GM21447 (cell line): Measurements from ENCODE around the gene NNAT.

Experiments used
- ATAC-seq: cut with Tn5 transposase; IDR thresholded peaks from one replicate; pipeline ENCODE4 v1.9.1; 2021; ENCODE audit not compliant: unreplicated experiment

The NNAT gene

DNA sequence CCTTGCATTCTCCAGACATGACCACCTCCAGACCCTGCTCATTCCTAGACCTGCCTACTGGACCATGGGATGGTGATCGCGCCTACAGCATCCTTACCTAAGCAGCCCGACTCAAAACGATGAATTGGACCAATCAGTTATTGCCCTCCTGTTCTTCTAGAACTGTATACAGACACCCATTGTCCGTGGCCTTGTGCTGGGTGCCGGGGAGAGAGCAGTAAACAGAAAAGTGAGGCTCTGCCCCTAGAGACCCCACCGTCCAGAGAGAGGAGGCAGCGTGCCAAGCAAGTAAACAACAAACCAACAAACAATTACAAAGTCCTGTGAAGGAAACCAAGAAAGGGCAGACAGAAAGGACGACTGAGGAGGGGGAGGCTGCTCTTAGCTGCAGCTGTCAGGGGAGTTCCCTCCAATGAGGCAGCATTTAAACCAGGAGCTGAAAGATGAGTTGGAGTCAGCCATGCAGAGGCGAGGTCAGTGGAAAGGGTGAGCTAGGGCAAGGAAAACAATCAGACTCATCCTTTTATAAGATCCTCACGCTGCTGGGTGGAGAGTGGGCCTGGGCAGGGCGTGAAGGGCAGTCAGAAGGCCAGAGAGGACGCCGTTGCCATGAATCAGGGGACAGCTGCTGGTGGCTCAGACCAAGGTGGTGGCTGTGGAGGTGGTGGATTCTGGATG lies 44.2 kb downstream of the NNAT start:
- no peak for ATAC-seq

DNA sequence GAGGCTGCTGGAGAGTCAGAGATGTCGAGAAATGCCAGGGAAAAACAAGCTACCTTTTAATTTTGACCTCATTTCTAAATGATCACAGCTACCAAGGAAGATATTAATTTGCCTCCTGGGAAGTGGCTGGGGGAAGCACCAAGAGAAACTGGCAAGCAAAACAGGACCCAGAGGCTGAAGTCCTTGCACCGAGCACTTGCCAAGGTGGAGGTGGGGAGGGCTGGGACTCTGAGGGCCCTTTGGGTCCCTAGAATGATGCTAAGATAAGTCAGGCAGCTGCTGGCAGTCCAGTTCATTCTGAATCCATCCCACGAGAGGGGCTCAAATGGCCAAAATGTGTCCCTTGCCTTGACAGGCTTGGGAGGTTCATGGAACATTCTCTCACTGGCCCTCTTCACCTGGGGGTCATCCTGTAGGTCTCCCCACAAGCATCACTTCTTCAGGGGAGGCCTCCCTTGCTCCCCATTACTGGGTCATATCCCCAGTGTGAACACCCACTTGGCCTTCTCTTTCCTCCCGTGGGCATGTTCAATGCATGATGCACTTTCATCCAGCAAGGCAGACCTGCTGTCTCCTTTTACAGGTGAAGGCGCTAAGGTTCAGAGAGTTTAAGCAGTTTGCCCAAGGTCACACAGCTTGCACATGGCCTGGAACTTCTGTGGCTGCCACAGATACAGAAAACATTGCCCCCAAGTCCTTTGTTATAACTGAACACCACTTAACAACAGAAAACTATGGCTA lies 45.7 kb downstream of the NNAT start:
- no peak for ATAC-seq

- no peak for ATAC-seq
Observed at GRCh38 chr20:37567331-37567665, 46.2 kb downstream of the NNAT start.

DNA sequence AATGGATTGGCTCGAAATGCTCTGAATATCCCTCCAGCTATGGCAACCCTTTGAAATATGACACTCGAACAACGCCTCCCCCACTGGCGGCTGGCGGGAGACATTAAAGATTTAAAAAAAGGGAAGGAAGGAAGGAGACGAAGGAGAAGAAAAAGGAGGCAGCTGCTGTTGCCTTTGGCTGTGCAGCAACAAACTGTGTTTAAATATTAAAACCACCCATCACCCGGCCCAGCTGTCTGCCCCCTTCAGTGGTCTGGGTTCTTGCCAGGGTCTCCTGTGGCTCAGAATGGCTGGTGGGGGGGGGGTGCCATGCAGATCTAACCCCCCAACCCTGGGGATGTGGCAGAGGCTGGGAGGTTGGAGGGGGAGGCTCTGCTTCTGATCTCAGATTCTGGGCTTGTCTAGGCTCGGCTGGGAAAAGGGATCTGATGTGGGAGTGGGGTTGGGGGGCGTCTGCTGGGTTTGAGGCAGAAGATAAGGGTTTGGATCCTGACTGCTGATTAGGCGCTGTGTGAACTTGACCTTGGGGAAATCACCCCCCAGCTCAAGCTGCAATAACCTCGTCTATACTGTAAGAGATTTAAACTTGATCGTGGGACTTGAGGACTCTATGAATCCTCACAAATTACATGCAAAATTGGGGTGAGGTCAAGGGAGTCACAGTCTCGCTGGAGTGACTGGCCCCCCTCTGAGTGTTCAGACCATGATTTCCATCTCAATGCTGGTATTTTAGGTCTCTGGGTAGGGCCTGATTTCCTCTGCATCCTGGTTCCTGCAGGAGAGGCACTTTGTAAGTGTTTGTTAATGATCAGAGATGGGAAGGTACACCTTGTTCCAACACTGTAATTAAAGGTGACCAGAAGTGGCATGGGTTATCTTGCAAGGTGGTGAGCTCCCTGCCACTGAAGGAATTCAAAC lies 46.9 kb downstream of the NNAT start:
- ATAC-seq: no peak

- no peak for ATAC-seq
Observed at GRCh38 chr20:37570419-37570818, 49.4 kb downstream of the NNAT start.

DNA sequence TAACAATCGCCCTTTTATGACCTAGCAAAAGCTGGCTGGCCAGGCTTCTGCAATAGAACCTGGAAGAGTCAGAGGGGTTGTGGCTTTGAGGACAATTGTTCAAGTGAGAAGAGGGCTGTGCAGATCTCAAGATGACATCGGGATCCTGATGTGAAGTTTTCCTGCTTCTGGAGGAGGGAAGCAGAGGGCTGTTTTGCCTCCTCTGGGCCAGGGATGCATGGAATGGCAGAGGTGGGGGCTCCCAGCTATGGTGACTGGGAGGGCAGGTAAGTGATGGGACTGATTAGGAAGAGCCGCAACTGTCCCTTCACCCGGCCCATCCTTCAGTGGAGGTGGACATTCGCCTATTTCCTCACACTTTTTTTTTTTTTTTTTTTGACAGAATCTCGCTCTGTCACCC lies 50.0 kb downstream of the NNAT start:
- ATAC-seq: no peak
